Mononuclear cell (primary cell): ENCODE data around the gene BRSK1. TPM values are rescaled to one million over a fixed set of nuclear protein-coding genes. Genes with fewer than 3 reads are reported as not detected.

Source experiments
- H3K27me3 ChIP-seq: 2 replicates; pipeline ENCODE4 v1.6.0; 2011; ENCODE audit warnings: low read length, control low read depth; ENCODE audit not compliant: insufficient read depth
- H3K4me1 ChIP-seq: 2 replicates; pipeline ENCODE4 v1.5.1; 2011; ENCODE audit warnings: mild to moderate bottlenecking, low read length, control low read depth; ENCODE audit not compliant: insufficient read depth
- H3K4me3 ChIP-seq: 2 replicates; pipeline ENCODE4 v1.5.1; 2011; ENCODE audit warnings: mild to moderate bottlenecking, low read length, moderate library complexity
- H3K9me3 ChIP-seq: 2 replicates; pipeline ENCODE4 v1.5.1; 2011; ENCODE audit warnings: low read depth, mild to moderate bottlenecking, control low read depth, low read length
- total RNA-seq: library from RNA; depleted of rRNA; stranded (reverse); fragments of >200 nt; gene quantifications from one replicate; pipeline ENCODE4 v1.2.3, GENCODE V29; 2012

Gene BRSK1
- total RNA-seq = 0.52 TPM

GRCh38 chr19:55283548-55284377, at the start of gene BRSK1:
BRSK1 (plus strand) TSS chr19:55283997; CDS start chr19:55284443, 446 bp downstream.
- peaks cover 22% of the 10 kb centered on the region for H3K4me1 ChIP-seq
- H3K4me3 ChIP-seq = no peak within 1 kb of the TSS
- H3K27me3 ChIP-seq = no peaks in the 10 kb centered on the region
- H3K9me3 ChIP-seq = no peaks in the 10 kb centered on the region

- no peaks in the 10 kb centered on the region for H3K27me3 ChIP-seq
- no peak overlapping the region for H3K4me3 ChIP-seq
- no peaks in the 10 kb centered on the region for H3K4me1 ChIP-seq
- H3K9me3 ChIP-seq = no peaks in the 10 kb centered on the region
These were observed 45.8 kb upstream of the BRSK1 start for GRCh38 chr19:55238030-55238429.

- no peaks in the 10 kb centered on the region for H3K4me1 ChIP-seq
- no peaks in the 10 kb centered on the region for H3K27me3 ChIP-seq
- H3K9me3 ChIP-seq = no peaks in the 10 kb centered on the region
- H3K4me3 ChIP-seq = no peak overlapping the region
These were observed 44.8 kb upstream of the BRSK1 start for GRCh38 chr19:55239004-55239403.

- Histone ChIP-seq H3K9me3 (no peaks in the 10 kb centered on the region), H3K4me1 (no peaks in the 10 kb centered on the region), H3K27me3 (no peaks in the 10 kb centered on the region), H3K4me3 (no peak overlapping the region)
These were observed 43.1 kb upstream of the BRSK1 start for GRCh38 chr19:55240713-55241020.

- no peak overlapping the region for H3K4me3 ChIP-seq
- H3K4me1 ChIP-seq = no peaks in the 10 kb centered on the region
- no peaks in the 10 kb centered on the region for H3K27me3 ChIP-seq
- H3K9me3 ChIP-seq = no peaks in the 10 kb centered on the region
These were observed 42.5 kb upstream of the BRSK1 start for GRCh38 chr19:55241143-55241934.

GRCh38 chr19:55241935-55242464, 41.8 kb upstream of the BRSK1 start:
- no peak overlapping the region for H3K4me3 ChIP-seq
- no peaks in the 10 kb centered on the region for H3K4me1 ChIP-seq
- H3K27me3 ChIP-seq = no peaks in the 10 kb centered on the region
- H3K9me3 ChIP-seq = no peaks in the 10 kb centered on the region

GRCh38 chr19:55242517-55242916, 41.3 kb upstream of the BRSK1 start:
- Histone ChIP-seq H3K9me3 (no peaks in the 10 kb centered on the region), H3K27me3 (no peaks in the 10 kb centered on the region), H3K4me1 (peaks cover 4% of the 10 kb centered on the region), H3K4me3 (no peak overlapping the region)

GRCh38 chr19:55244004-55244680, 39.7 kb upstream of the BRSK1 start:
- no peaks in the 10 kb centered on the region for H3K9me3 ChIP-seq
- H3K4me1 ChIP-seq = peaks cover 20% of the 10 kb centered on the region
- no peaks in the 10 kb centered on the region for H3K27me3 ChIP-seq
- H3K4me3 ChIP-seq = no peak overlapping the region

GRCh38 chr19:55245236-55245904, 38.4 kb upstream of the BRSK1 start:
- Histone ChIP-seq H3K27me3 (no peaks in the 10 kb centered on the region), H3K9me3 (no peaks in the 10 kb centered on the region), H3K4me1 (peaks cover 31% of the 10 kb centered on the region), H3K4me3 (no peak overlapping the region)

- no peak overlapping the region for H3K4me3 ChIP-seq
- H3K27me3 ChIP-seq = no peaks in the 10 kb centered on the region
- H3K9me3 ChIP-seq = no peaks in the 10 kb centered on the region
- peaks cover 45% of the 10 kb centered on the region for H3K4me1 ChIP-seq
These were observed 37.0 kb upstream of the BRSK1 start for GRCh38 chr19:55246462-55247451.

GRCh38 chr19:55247621-55248099, 36.1 kb upstream of the BRSK1 start:
- H3K9me3 ChIP-seq = no peaks in the 10 kb centered on the region
- H3K4me1 ChIP-seq = peaks cover 54% of the 10 kb centered on the region
- H3K4me3 ChIP-seq = no peak overlapping the region
- H3K27me3 ChIP-seq = no peaks in the 10 kb centered on the region

- peaks cover 59% of the 10 kb centered on the region for H3K4me1 ChIP-seq
- no peaks in the 10 kb centered on the region for H3K27me3 ChIP-seq
- no peaks in the 10 kb centered on the region for H3K9me3 ChIP-seq
- H3K4me3 ChIP-seq = no peak overlapping the region
These were observed 35.6 kb upstream of the BRSK1 start for GRCh38 chr19:55248166-55248675.

- peaks cover 64% of the 10 kb centered on the region for H3K4me1 ChIP-seq
- H3K4me3 ChIP-seq = no peak overlapping the region
- H3K9me3 ChIP-seq = no peaks in the 10 kb centered on the region
- H3K27me3 ChIP-seq = no peaks in the 10 kb centered on the region
These were observed 35.1 kb upstream of the BRSK1 start for GRCh38 chr19:55248704-55249103.
